Activated T-helper 1 cell treated with anti-CD3 and anti-CD28 coated beads, Interleukin-12 subunit alpha, Interleukin-12 subunit beta, Interleukin-2, Interleukin-4 antibody, amounts not matched to agents 30 ng/mL and 10 ng/mL and 1 ng/mL, durations not matched to agents 14 hours and 24 hours and 36 hours (primary cell): ENCODE results near the gene SRGAP1. TPM values are rescaled to one million over a fixed set of nuclear protein-coding genes. Genes with fewer than 3 reads are reported as not detected.

Experiments
- DNase-seq: peaks from one replicate; pipeline ENCODE4 v3.0.0; 2021; ENCODE audit warnings: low spot score
- H3K27ac Mint-ChIP-seq: one replicate; pipeline ENCODE4 v1.8.0; 2021; ENCODE audit warnings: mild to moderate bottlenecking, mixed read lengths
- H3K27me3 Mint-ChIP-seq: one replicate; pipeline ENCODE4 v1.8.0; 2022; ENCODE audit warnings: mild to moderate bottlenecking, moderate library complexity, mixed read lengths; ENCODE audit not compliant: insufficient read depth
- H3K36me3 Mint-ChIP-seq: one replicate; pipeline ENCODE4 v1.8.0; 2021; ENCODE audit warnings: low read depth, mixed read lengths
- H3K4me1 Mint-ChIP-seq: one replicate; pipeline ENCODE4 v1.8.0; 2021; ENCODE audit warnings: low read depth, mixed read lengths
- H3K4me3 Mint-ChIP-seq: one replicate; pipeline ENCODE4 v1.8.0; 2021; ENCODE audit warnings: mild to moderate bottlenecking, moderate library complexity, mixed read lengths
- H3K9me3 Mint-ChIP-seq: one replicate; pipeline ENCODE4 v1.8.0; 2021; ENCODE audit warnings: mixed read lengths
- intact Hi-C: fragments of 100-400 bp; cut with micrococcal nuclease; formaldehyde crosslinking; loops from one replicate; pipeline ENCODE4 v1.15.1; 2024
- total RNA-seq: library from RNA; stranded (reverse); gene quantifications from 2 replicates; pipeline ENCODE4 v1.2.3, GENCODE V29; 2022

The SRGAP1 gene
- total RNA-seq, 1 donor from 2014 or later, result 0.03 TPM

DNA sequence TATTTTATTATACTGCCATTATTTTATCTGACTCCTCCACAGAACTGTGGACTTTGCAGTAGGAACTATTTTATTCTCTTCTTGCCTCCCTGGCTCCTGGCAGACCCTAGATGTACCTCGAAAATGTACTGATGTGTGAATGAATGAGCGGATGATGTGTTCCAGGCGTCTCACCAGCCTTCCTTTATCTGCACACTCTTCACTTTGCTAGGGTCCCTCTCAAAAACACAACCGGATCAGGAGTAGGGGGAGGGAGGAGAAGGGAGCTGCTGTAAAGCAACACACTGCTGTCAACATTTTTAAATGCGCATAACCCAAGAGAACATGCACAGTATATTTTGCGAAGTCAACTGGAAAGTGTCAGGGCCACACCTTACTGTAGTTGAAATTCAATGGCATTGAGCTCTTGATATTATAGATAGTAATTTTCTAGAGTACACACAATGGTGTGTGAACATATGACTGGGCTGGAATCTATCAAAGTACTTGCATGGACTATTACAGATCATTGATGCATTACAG lies 36.3 kb downstream of the SRGAP1 start:
- DNase-seq, result no peak
- Mint-ChIP-seq H3K27me3 (no peaks in the 10 kb centered on the region), H3K9me3 (no peaks in the 10 kb centered on the region), H3K36me3 (no peaks in the 10 kb centered on the region), H3K27ac (no peak overlapping the region), H3K4me3 (no peak overlapping the region), H3K4me1 (no peaks in the 10 kb centered on the region)
- intact Hi-C loops, result no loop called here

DNA sequence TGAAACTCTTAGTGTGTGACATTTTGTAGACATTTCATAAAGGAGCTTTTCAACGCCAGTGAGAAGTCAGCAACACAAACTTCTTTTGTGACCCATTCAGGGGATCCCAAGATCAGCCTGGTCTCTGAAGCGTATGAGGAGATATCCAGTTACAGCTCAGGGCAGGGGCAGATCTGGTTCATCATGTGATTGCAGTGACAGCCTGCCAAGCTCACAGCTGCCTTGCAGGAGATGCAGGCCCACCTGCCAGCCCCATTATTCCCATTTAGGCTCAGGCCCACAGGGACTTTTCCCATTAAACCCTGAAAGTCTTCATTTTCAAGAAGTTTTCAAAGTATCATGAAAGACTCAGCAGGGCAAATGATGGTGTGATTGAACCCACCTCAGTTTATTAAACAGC lies 38.3 kb downstream of the SRGAP1 start:
- Mint-ChIP-seq H3K9me3 (no peaks in the 10 kb centered on the region), H3K4me3 (no peak overlapping the region)

DNA sequence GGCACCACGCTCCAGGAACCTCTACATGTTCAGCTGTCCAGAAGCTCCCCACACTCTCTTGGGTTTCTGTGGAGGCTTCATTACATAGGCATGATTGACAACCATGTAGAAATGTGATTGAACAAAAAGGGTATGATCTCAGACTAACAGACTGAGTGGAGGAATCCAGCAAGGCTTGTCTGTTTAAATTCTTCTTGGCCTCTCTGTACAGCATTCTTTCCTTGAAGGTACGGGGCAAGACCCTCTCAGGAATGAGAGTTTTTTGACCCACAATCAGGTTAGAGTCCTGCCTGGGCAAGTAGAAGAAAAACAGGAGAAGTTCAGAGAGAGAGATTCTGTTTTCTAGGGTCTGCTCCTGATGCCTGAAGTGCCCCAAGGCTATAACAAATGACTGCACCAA lies 40.9 kb downstream of the SRGAP1 start:
- no peak overlapping the region for H3K4me3 Mint-ChIP-seq
- H3K27ac Mint-ChIP-seq, result no peak overlapping the region

More for the DNA sequence above, 38.3 kb downstream of the SRGAP1 start:
- H3K27ac Mint-ChIP-seq, result no peak overlapping the region
- H3K27me3 Mint-ChIP-seq, result no peaks in the 10 kb centered on the region
- intact Hi-C loops, result no loop called here
- H3K4me1 Mint-ChIP-seq, result no peaks in the 10 kb centered on the region
- H3K36me3 Mint-ChIP-seq, result no peaks in the 10 kb centered on the region
- DNase-seq, result no peak

DNA sequence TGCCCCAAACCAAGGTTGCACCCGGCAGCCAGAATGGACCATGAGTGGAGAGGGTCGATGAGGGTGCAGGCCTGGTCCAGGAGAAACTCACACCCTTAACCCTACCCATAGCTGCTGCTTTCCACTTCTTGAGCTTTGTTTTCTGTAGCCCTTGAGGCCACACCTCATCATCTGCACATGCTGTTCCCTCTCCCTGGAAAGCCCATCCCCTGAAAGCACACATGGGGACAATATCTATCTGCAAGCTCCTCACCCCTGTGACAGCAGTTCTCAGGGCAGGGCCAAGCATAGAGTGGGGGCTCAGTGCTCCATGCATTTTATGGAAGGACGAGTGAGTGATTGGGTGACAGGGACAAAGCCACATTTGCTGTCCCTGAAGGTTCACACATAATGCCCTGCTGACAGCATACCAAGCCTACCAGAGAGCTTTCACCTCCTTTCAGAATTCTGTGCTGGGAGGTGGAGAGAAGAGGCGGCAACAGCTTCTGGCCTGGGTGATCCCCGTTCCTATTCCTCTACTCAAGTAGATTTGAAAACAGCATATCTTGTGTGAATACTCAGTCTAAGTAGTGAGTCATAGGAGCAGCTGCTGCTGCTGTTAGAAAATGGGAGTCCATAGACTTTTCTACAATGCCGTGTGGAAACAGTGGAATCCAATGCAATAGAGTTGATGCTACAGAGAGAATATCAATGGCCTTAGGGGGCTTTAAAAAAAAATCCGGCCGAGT lies 44.6 kb downstream of the SRGAP1 start:
- Mint-ChIP-seq H3K36me3 (no peaks in the 10 kb centered on the region), H3K4me3 (no peak overlapping the region), H3K27ac (no peak overlapping the region), H3K9me3 (no peaks in the 10 kb centered on the region), H3K4me1 (no peaks in the 10 kb centered on the region), H3K27me3 (no peaks in the 10 kb centered on the region)
- no peak for DNase-seq
- intact Hi-C loops, result no loop called here

More for the DNA sequence above, 40.9 kb downstream of the SRGAP1 start:
- Mint-ChIP-seq H3K27me3 (no peaks in the 10 kb centered on the region), H3K9me3 (no peaks in the 10 kb centered on the region), H3K4me1 (no peaks in the 10 kb centered on the region), H3K36me3 (no peaks in the 10 kb centered on the region)
- intact Hi-C loops, result no loop called here
- DNase-seq, result no peak

DNA sequence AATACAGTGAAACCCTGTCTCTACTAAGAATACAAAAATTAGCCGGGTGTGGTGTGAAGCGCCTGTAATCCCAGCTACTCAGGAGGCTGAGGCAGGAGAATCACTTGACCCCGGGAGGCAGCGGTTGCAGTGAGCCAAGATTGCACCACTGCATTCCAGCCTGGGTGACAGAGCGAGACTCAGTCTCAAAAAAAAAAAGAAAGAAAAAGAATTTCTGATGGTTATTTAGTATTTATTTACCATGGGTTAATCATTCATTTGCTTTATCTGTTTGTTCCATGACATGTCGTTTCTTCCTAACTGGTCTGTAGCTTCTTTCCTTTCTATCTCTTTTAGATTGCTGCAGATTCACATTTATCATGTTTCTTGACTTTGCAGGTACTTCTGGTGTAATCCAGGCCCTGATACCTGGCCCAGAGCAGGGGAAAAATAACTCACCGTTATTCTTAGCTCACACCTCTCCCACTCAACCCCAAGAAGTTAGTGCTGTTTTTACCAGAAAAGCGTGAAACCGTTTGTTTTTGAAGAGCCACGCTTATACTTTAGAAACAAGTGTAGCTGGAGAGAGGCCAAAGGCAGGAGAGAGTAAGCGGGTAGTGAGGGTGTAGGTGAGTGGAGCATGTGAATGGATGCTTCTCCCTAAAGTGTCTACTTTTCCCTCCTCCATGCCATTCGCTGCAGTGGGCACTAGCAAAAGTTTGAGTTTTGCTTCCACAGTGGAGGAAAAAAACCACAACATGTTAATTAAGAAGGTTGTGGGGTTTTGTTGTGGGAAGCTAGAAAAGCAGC lies 45.4 kb downstream of the SRGAP1 start:
- Mint-ChIP-seq H3K27ac (no peak overlapping the region), H3K4me3 (no peak overlapping the region), H3K9me3 (no peaks in the 10 kb centered on the region), H3K36me3 (no peaks in the 10 kb centered on the region), H3K4me1 (no peaks in the 10 kb centered on the region), H3K27me3 (no peaks in the 10 kb centered on the region)
- intact Hi-C loops, result no loop called here
- no peak for DNase-seq

DNA sequence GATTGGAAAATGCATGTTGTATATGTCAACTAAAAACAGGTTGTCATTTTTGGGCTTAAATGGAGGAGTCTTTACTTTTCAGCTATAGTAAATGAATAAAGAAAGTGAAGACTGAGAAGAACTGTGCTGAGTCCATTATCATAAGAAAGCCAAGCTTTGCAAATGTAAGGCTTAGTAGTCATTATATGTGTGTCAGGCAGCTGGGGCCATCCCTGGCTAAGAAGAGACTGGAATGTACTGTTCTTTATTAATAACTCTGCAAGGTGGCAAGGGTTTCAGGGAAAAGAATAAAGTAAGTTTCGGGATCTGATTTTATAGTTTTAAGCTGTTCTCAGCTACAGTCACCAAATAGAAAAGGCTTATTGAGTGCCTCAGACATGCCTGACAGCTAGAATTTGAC lies 48.7 kb downstream of the SRGAP1 start:
- H3K4me1 Mint-ChIP-seq, result no peaks in the 10 kb centered on the region
- intact Hi-C loops, result no loop called here
- no peak for DNase-seq
- H3K27me3 Mint-ChIP-seq, result no peaks in the 10 kb centered on the region
- H3K36me3 Mint-ChIP-seq, result no peaks in the 10 kb centered on the region
- no peaks in the 10 kb centered on the region for H3K9me3 Mint-ChIP-seq
- no peak overlapping the region for H3K27ac Mint-ChIP-seq
- H3K4me3 Mint-ChIP-seq, result no peak overlapping the region

DNA sequence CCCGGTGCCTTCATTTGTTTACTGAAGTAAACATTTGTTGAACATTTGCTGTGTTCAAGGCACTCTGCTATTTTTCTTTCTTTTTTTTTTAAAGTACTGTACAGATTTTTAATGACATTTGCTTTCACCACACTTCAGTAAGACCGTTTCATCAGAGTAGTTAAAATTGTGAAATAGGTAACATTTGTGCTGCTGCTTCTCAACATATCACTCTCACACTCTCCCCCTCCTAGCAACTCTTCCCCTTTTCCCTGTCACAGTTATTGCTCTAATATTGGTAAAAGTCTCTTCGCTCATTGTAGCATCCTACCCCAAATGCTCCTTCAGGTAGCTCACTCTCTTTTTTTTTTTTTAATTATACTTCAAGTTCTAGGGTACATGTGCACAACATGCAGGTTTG lies 49.6 kb downstream of the SRGAP1 start:
- H3K36me3 Mint-ChIP-seq, result no peaks in the 10 kb centered on the region
- H3K4me1 Mint-ChIP-seq, result no peaks in the 10 kb centered on the region

DNA sequence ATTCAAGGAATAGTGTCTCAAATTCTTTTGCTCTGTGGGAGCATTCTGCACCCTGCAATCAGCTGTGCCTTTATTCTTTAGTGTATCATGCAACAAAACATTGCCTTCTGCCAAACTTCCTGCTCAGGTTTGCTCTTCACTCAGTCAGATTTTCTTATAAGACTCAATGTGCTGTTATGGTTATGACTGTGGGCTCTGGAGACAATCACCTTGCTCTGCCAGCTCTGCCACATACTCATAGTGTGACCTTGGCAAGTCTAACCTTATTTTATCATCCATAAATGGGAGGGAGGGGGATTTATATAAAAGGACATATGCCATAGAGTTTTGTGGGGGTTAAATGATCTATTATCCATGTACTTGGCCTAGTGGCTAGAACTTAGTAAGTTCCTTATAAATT lies 51.3 kb downstream of the SRGAP1 start:
- intact Hi-C loops, result no loop called here
- Mint-ChIP-seq H3K4me1 (no peaks in the 10 kb centered on the region), H3K4me3 (no peak overlapping the region)

More for the DNA sequence above, 49.6 kb downstream of the SRGAP1 start:
- Mint-ChIP-seq H3K27ac (no peak overlapping the region), H3K27me3 (no peaks in the 10 kb centered on the region), H3K9me3 (no peaks in the 10 kb centered on the region), H3K4me3 (no peak overlapping the region)
- intact Hi-C loops, result no loop called here
- no peak for DNase-seq

DNA sequence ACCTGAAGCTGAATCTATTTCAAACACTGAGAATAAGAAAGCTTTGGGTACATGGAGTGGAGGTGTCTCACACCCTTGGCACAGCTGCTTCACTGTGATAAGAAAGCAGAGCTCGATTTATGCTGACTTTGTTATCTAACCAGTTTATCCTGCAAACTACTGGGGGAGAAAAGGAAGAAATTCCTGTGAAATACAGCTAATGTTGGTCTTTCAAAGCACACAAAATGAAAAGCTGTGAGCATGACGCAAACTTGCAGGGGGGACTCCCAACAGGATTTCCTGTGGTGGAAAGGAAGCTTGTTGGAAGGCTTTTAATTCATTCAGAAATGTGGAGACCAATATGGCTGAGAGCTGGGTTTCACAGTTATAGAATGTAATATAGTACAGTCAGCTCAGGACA lies 53.4 kb downstream of the SRGAP1 start:
- Mint-ChIP-seq H3K4me3 (no peak overlapping the region), H3K9me3 (no peaks in the 10 kb centered on the region), H3K27ac (no peak overlapping the region), H3K36me3 (no peaks in the 10 kb centered on the region), H3K4me1 (no peaks in the 10 kb centered on the region), H3K27me3 (no peaks in the 10 kb centered on the region)
- no peak for DNase-seq
- intact Hi-C loops, result no loop called here

More for the DNA sequence above, 51.3 kb downstream of the SRGAP1 start:
- H3K9me3 Mint-ChIP-seq, result no peaks in the 10 kb centered on the region
- H3K36me3 Mint-ChIP-seq, result no peaks in the 10 kb centered on the region
- H3K27me3 Mint-ChIP-seq, result no peaks in the 10 kb centered on the region
- no peak for DNase-seq
- H3K27ac Mint-ChIP-seq, result no peak overlapping the region

DNA sequence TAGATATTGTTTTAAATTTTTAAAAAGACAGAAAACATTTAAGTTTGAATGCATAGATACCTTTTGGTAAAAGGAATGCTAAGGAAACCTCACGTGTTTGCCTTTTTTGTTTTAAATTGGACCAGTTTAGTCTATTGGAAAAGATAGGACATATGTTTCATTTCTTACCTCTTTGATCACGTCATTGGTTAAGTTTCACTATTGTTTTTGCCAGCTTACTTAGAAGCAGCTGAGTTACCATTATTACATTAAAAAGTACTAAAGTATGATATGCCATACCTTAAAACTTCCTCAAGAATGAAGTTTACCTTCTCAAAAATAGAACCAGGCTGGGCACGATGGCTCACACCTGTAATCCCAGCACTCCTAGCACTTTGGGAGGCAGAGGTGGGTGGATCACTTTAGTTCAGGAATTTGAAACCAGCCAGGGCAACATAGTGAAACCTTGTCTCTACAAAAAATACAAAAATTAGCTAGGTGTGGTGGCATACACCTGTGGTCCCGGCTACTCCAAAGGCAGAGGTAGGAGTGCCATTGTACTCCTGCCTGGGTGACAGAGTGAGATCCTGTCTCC lies 54.4 kb downstream of the SRGAP1 start:
- H3K36me3 Mint-ChIP-seq, result no peaks in the 10 kb centered on the region
- H3K27ac Mint-ChIP-seq, result no peak overlapping the region
- H3K4me3 Mint-ChIP-seq, result no peak overlapping the region
- intact Hi-C loops, result no loop called here
- no peak for DNase-seq
- no peaks in the 10 kb centered on the region for H3K9me3 Mint-ChIP-seq
- H3K4me1 Mint-ChIP-seq, result no peaks in the 10 kb centered on the region
- no peaks in the 10 kb centered on the region for H3K27me3 Mint-ChIP-seq

DNA sequence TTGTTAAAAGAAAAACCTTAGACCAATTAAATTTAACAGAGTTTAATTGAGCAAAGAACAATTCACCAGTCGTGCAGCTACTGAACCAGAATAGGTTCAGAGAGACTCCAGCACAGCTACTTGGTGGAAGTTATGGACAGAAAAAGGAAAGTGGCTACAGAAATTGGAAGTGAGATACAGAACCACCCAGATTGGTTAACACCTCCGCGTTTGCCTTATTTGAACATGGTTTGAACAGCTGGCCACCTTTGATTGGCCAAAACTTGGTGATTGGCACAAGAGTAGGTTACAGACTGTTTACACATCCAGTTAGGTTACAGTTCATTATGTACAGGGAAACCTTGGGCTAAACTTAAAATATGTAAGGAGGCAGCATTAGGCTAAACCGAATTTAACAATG lies 54.9 kb downstream of the SRGAP1 start:
- Mint-ChIP-seq H3K27ac (no peak overlapping the region), H3K27me3 (no peaks in the 10 kb centered on the region), H3K36me3 (no peaks in the 10 kb centered on the region), H3K9me3 (no peaks in the 10 kb centered on the region), H3K4me3 (no peak overlapping the region), H3K4me1 (no peaks in the 10 kb centered on the region)
- intact Hi-C loops, result no loop called here
- DNase-seq, result no peak

DNA sequence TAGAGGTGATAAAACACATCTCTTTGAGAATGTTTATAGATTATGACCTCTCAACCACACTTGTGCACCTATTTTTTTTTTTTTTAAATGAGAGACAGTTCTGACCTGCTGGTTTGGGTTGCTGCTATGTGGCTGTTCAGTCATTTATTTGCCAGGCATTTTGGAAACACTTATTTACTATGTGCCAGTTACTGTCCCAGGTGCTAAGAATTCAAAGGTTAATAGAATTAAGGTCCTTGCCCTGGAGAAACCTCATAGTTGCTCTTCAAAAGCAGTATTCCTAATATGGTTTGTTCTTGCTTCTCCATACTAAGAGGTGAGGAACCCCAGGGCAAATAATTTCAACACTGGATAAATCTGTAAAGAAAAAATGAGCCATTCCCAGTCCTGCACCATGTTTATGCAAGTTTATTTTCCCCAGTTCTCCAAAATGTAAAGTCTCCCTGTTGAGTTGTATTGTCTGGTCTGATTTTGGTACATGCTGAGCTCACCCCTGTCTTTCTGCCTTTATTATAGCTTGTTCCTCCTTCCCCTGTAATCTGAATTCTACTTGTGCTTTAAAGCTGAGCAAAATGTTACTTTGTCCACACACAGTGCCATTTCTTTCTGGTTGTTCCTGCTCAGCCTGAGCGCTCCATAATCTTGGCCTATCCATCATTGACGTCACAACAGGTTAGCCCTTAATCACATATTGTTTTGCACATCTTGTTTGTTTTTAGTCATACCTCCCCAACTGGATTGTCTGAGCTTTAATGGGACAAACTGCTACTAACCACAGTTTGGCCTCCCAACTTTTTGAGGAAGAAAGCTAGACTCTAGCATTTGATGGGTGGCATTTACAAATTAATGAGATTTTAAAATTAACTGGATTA lies 56.7 kb downstream of the SRGAP1 start:
- Mint-ChIP-seq H3K36me3 (no peaks in the 10 kb centered on the region), H3K27me3 (no peaks in the 10 kb centered on the region), H3K27ac (no peak overlapping the region), H3K9me3 (no peaks in the 10 kb centered on the region), H3K4me3 (no peak overlapping the region), H3K4me1 (no peaks in the 10 kb centered on the region)
- intact Hi-C loops, result no loop called here
- DNase-seq, result no peak
